ENCODE results near the gene CSH2. TPM values are rescaled to one million over a fixed set of nuclear protein-coding genes. Genes with fewer than 3 reads are reported as not detected.

CSH2 gene
- total RNA-seq, 1 donor from 2014 or later: not detected

- peak; percentile 86 for DNase-seq (ENCODE audit: low read depth)
- TF ChIP-seq CTCF (IDR thresholded peaks at IDR 0.05; ENCODE audit: insufficient read depth, low read length, poor library complexity, severe bottlenecking): peak; percentile 46
- H3K36me3 ChIP-seq (ENCODE audit: control insufficient read depth, insufficient read depth, low read length): peaks cover 10% of the 10 kb centered on the region
- peak within 1 kb of the TSS; percentile 95 for H3K4me3 ChIP-seq (ENCODE audit: low read depth, low read length)
- H3K27me3 ChIP-seq (ENCODE audit: control insufficient read depth, insufficient read depth, low read length): no peaks in the 10 kb centered on the region
These were observed 46.3 kb downstream of the CSH2 start, which contains the start of the genes FTSJ3 and PSMC5 for GRCh38 chr17:63827002-63827800. Gene FTSJ3 (minus strand): TSS chr17:63827663. CDS start chr17:63826902, 761 bp downstream. Gene PSMC5 (plus strand): TSS chr17:63827431. CDS start chr17:63827491, 60 bp downstream.

GRCh38 chr17:63826468-63827001 is 46.9 kb downstream of the CSH2 start:
- TF ChIP-seq CTCF (IDR thresholded peaks at IDR 0.05; ENCODE audit: insufficient read depth, low read length, poor library complexity, severe bottlenecking): no peak
- no peak for DNase-seq (ENCODE audit: low read depth)
- Histone ChIP-seq H3K36me3 (ENCODE audit: control insufficient read depth, insufficient read depth, low read length) (peaks cover 14% of the 10 kb centered on the region), H3K4me3 (ENCODE audit: low read depth, low read length) (peak overlapping the region; percentile 95), H3K27me3 (ENCODE audit: control insufficient read depth, insufficient read depth, low read length) (no peaks in the 10 kb centered on the region)

GRCh38 chr17:63824362-63824761 is 49.1 kb downstream of the CSH2 start:
- DNase-seq (ENCODE audit: low read depth): no peak
- peaks cover 14% of the 10 kb centered on the region for H3K36me3 ChIP-seq (ENCODE audit: control insufficient read depth, insufficient read depth, low read length)
- no peak overlapping the region for H3K4me3 ChIP-seq (ENCODE audit: low read depth, low read length)
- no peak for TF ChIP-seq CTCF (IDR thresholded peaks at IDR 0.05; ENCODE audit: insufficient read depth, low read length, poor library complexity, severe bottlenecking)
- no peaks in the 10 kb centered on the region for H3K27me3 ChIP-seq (ENCODE audit: control insufficient read depth, insufficient read depth, low read length)

- no peak for TF ChIP-seq CTCF (IDR thresholded peaks at IDR 0.05; ENCODE audit: insufficient read depth, low read length, poor library complexity, severe bottlenecking)
- no peak for DNase-seq (ENCODE audit: low read depth)
- peaks cover 14% of the 10 kb centered on the region for H3K36me3 ChIP-seq (ENCODE audit: control insufficient read depth, insufficient read depth, low read length)
These were observed 49.7 kb downstream of the CSH2 start for GRCh38 chr17:63823659-63824331.

GRCh38 chr17:63822537-63822936 is 50.9 kb downstream of the CSH2 start:
- Histone ChIP-seq H3K36me3 (ENCODE audit: control insufficient read depth, insufficient read depth, low read length) (peaks cover 18% of the 10 kb centered on the region), H3K4me3 (ENCODE audit: low read depth, low read length) (no peak overlapping the region), H3K27me3 (ENCODE audit: control insufficient read depth, insufficient read depth, low read length) (no peaks in the 10 kb centered on the region)
- TF ChIP-seq CTCF (IDR thresholded peaks at IDR 0.05; ENCODE audit: insufficient read depth, low read length, poor library complexity, severe bottlenecking): no peak
- DNase-seq (ENCODE audit: low read depth): no peak

More at GRCh38 chr17:63823659-63824331, 49.7 kb downstream of the CSH2 start:
- Histone ChIP-seq H3K27me3 (ENCODE audit: control insufficient read depth, insufficient read depth, low read length) (no peaks in the 10 kb centered on the region), H3K4me3 (ENCODE audit: low read depth, low read length) (no peak overlapping the region)

Other genes with a start within 250 kb of the CSH2 start
- gene LIMD2, start 173.6 kb downstream of the CSH2 start, total RNA-seq: 153 and 158 TPM in 2 replicates
- gene STRADA, start 131.9 kb downstream of the CSH2 start, total RNA-seq: 17.2 and 18.6 TPM in 2 replicates
- 39.3 and 49.3 TPM in 2 replicates for gene CCDC47, start 100.1 kb downstream of the CSH2 start, total RNA-seq
- 55.1 and 55.7 TPM in 2 replicates for gene DDX42, start 99.5 kb downstream of the CSH2 start, total RNA-seq
- gene PSMC5, start 46.2 kb downstream of the CSH2 start, total RNA-seq: 64.8 and 77.6 TPM in 2 replicates
- 52.1 and 54.5 TPM in 2 replicates for gene FTSJ3, start 46.0 kb downstream of the CSH2 start, total RNA-seq
- 78.7 and 107 TPM in 2 replicates for gene SMARCD2, start 31.0 kb downstream of the CSH2 start, total RNA-seq
- gene GH2, start 8.3 kb upstream of the CSH2 start, total RNA-seq: not detected in 2 replicates
- gene CSH1, start 22.9 kb upstream of the CSH2 start, total RNA-seq: not detected in 2 replicates
- not detected in 2 replicates for gene CSHL1, start 37.6 kb upstream of the CSH2 start, total RNA-seq
- not detected in 2 replicates for gene GH1, start 45.2 kb upstream of the CSH2 start, total RNA-seq
- 0.14 TPM in 1 of 2 replicates, not detected in the other for gene CD79B, start 58.7 kb upstream of the CSH2 start, total RNA-seq
- 0.07 and 0.33 TPM in 2 replicates for gene SCN4A, start 99.2 kb upstream of the CSH2 start, total RNA-seq
- 0.08 and 0.55 TPM in 2 replicates for gene PRR29, start 124.7 kb upstream of the CSH2 start, total RNA-seq
- 11.5 and 12.9 TPM in 2 replicates for gene ICAM2, start 147.0 kb upstream of the CSH2 start, total RNA-seq

All from kidney epithelial cell (primary cell).